HL-60 (cell line): Measurements from ENCODE around the gene STRADB.

ENCODE experiments used
- CTCF ChIP-seq: IDR thresholded peaks from one replicate; pipeline ENCODE4 v1.5.1; 2011; ENCODE audit warnings: low read length, control low read depth, inconsistent platforms; ENCODE audit not compliant: insufficient read depth
- GABPA ChIP-seq: IDR thresholded peaks from 2 replicates; pipeline ENCODE4 v1.6.1; 2012; ENCODE audit warnings: low read depth
- POLR2AphosphoS5 ChIP-seq: IDR thresholded peaks from 2 replicates; pipeline ENCODE4 v1.6.1; 2012; ENCODE audit warnings: low read depth
- SPI1 ChIP-seq: IDR thresholded peaks from 2 replicates; pipeline ENCODE4 v1.6.1; 2012; ENCODE audit warnings: low read depth, mild to moderate bottlenecking, borderline replicate concordance
- TF ChIP-seq, protein P1 (sequence below): IDR thresholded peaks from 2 replicates; pipeline ENCODE4 v1.6.1; 2012; ENCODE audit warnings: low read depth; ENCODE audit not compliant: insufficient replicate concordance

GRCh38 chr2:201432621-201433393 lies 18.7 kb upstream of the STRADB start:
- TF ChIP-seq CTCF (no peak), POLR2AphosphoS5 (no peak), GABPA (no peak), SPI1 (no peak)
- TF ChIP-seq, protein P1, sequence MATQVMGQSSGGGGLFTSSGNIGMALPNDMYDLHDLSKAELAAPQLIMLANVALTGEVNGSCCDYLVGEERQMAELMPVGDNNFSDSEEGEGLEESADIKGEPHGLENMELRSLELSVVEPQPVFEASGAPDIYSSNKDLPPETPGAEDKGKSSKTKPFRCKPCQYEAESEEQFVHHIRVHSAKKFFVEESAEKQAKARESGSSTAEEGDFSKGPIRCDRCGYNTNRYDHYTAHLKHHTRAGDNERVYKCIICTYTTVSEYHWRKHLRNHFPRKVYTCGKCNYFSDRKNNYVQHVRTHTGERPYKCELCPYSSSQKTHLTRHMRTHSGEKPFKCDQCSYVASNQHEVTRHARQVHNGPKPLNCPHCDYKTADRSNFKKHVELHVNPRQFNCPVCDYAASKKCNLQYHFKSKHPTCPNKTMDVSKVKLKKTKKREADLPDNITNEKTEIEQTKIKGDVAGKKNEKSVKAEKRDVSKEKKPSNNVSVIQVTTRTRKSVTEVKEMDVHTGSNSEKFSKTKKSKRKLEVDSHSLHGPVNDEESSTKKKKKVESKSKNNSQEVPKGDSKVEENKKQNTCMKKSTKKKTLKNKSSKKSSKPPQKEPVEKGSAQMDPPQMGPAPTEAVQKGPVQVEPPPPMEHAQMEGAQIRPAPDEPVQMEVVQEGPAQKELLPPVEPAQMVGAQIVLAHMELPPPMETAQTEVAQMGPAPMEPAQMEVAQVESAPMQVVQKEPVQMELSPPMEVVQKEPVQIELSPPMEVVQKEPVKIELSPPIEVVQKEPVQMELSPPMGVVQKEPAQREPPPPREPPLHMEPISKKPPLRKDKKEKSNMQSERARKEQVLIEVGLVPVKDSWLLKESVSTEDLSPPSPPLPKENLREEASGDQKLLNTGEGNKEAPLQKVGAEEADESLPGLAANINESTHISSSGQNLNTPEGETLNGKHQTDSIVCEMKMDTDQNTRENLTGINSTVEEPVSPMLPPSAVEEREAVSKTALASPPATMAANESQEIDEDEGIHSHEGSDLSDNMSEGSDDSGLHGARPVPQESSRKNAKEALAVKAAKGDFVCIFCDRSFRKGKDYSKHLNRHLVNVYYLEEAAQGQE, result no peak
